ENCODE measurements around the gene LDLRAD4. TPM values are rescaled to one million over a fixed set of nuclear protein-coding genes. Genes with fewer than 3 reads are reported as not detected.

The LDLRAD4 gene
- total RNA-seq, 1 donor from 2014 or later = 34.1 TPM

DNA sequence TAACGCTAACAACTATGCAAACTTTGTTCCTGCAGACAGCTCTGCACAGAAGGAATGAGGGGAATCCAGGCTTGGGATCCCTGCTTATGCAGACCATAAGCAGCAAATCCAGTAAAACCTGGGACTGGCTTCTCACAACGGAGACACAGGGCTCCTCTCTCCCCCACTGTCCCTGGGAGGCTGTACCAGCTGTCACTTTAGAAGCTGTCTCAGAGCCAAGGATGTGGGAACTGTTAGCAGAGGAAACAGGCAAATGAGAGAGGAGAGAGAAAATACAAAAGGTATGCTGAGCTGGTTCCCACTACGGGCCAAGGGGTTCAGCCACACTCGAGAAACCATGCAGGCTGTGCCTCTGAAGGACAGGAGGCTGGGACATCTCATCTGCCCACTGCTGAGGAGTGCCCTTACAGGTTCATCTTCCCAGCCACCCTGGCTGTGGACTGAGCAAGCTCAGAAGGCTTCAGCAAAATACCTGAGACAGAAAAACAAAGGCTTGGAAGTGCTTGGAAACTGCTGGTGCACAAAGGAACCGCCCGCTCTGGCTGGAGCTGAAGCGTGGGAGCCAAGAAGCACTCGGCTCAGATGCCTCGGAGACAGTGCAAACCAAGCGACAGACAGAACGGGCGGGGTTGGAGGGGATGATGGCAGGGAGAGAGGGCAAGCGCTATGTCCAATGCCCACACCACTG is 435.3 kb downstream of the LDLRAD4 start:
- H3K36me3 Mint-ChIP-seq (ENCODE audit: low read depth, unreplicated experiment) = no peaks in the 10 kb centered on the region
- no peak for DNase-seq (ENCODE audit: low spot score)
- no peak overlapping the region for H3K4me3 Mint-ChIP-seq (ENCODE audit: unreplicated experiment)
- no peak overlapping the region for H3K27ac Mint-ChIP-seq (ENCODE audit: unreplicated experiment)
- TF ChIP-seq, protein P1, sequence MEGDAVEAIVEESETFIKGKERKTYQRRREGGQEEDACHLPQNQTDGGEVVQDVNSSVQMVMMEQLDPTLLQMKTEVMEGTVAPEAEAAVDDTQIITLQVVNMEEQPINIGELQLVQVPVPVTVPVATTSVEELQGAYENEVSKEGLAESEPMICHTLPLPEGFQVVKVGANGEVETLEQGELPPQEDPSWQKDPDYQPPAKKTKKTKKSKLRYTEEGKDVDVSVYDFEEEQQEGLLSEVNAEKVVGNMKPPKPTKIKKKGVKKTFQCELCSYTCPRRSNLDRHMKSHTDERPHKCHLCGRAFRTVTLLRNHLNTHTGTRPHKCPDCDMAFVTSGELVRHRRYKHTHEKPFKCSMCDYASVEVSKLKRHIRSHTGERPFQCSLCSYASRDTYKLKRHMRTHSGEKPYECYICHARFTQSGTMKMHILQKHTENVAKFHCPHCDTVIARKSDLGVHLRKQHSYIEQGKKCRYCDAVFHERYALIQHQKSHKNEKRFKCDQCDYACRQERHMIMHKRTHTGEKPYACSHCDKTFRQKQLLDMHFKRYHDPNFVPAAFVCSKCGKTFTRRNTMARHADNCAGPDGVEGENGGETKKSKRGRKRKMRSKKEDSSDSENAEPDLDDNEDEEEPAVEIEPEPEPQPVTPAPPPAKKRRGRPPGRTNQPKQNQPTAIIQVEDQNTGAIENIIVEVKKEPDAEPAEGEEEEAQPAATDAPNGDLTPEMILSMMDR (IDR thresholded peaks at IDR 0.05; ENCODE audit: unreplicated experiment) = no peak
- H3K9me3 Mint-ChIP-seq (ENCODE audit: unreplicated experiment) = no peaks in the 10 kb centered on the region
- peaks cover 5% of the 10 kb centered on the region for H3K27me3 Mint-ChIP-seq (ENCODE audit: unreplicated experiment)
- peaks cover 22% of the 10 kb centered on the region for H3K4me1 Mint-ChIP-seq (ENCODE audit: unreplicated experiment)

DNA sequence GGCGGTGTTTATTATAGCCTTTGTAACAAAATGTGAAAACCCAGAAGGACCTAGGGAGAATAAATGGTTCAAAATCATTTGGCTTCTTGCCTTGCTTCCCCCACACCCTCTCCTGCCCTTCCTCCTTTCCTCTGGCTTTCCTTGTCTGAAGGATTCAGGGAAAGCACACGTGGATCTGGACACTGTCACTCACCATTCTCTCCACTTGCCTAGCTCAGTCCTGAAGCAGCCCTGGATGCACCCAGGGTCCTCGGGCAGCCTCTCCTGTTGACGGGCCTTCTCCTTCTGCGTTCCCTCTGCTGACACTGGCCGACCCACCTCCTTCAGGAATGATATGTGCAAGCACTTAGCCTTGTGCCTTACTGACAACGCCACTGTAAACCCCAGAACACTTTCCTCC is 439.4 kb downstream of the LDLRAD4 start:
- Mint-ChIP-seq H3K36me3 (ENCODE audit: low read depth, unreplicated experiment) (no peaks in the 10 kb centered on the region), H3K27ac (ENCODE audit: unreplicated experiment) (no peak overlapping the region), H3K4me1 (ENCODE audit: unreplicated experiment) (peaks cover 16% of the 10 kb centered on the region), H3K9me3 (ENCODE audit: unreplicated experiment) (no peaks in the 10 kb centered on the region), H3K27me3 (ENCODE audit: unreplicated experiment) (peaks cover 5% of the 10 kb centered on the region), H3K4me3 (ENCODE audit: unreplicated experiment) (peak overlapping the region; percentile 18)
- no peak for DNase-seq (ENCODE audit: low spot score)
- TF ChIP-seq, protein P1 (IDR thresholded peaks at IDR 0.05; ENCODE audit: unreplicated experiment) = no peak

DNA sequence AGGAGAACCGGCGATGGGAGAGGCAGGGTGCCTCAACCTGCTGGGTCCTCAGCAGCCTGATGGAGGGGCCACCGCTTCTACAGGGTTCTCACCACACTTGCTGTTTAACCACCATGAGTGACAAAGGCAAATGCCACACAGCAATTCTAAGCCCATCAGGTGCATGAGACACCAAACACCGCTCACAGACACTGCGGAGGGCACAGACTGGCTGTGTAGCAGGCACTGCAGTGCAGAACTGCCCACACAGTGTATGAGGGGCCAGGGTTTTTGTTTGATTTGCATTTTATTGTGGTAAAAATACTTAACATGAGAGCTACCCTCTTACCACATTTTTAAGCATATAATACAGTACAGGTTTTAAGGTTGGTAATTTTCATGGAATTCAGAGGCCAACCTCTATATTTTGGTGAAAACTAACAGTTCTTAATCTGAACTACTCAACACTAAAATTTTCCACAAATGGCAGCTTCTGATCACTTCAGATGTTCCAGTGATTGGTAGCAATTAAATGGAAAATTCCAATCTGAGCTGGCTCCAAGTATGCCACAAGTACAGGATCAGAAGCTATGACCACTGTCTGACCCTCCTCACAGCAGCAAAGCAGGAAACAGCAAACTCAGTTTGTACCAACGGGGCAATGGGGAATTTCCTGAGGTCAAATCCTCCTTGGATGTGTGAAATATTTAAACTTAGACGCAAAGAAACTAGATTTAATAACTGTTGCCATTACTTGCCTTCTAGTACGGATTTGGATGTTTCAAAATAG is 440.1 kb downstream of the LDLRAD4 start:
- H3K27ac Mint-ChIP-seq (ENCODE audit: unreplicated experiment) = no peak overlapping the region
- H3K36me3 Mint-ChIP-seq (ENCODE audit: low read depth, unreplicated experiment) = no peaks in the 10 kb centered on the region
- TF ChIP-seq, protein P1 (IDR thresholded peaks at IDR 0.05; ENCODE audit: unreplicated experiment) = no peak
- H3K9me3 Mint-ChIP-seq (ENCODE audit: unreplicated experiment) = no peaks in the 10 kb centered on the region
- peaks cover 7% of the 10 kb centered on the region for H3K27me3 Mint-ChIP-seq (ENCODE audit: unreplicated experiment)
- no peak overlapping the region for H3K4me3 Mint-ChIP-seq (ENCODE audit: unreplicated experiment)
- peaks cover 15% of the 10 kb centered on the region for H3K4me1 Mint-ChIP-seq (ENCODE audit: unreplicated experiment)
- DNase-seq (ENCODE audit: low spot score) = no peak

- Mint-ChIP-seq H3K4me3 (ENCODE audit: unreplicated experiment) (no peak overlapping the region), H3K27ac (ENCODE audit: unreplicated experiment) (no peak overlapping the region), H3K27me3 (ENCODE audit: unreplicated experiment) (peaks cover 7% of the 10 kb centered on the region), H3K4me1 (ENCODE audit: unreplicated experiment) (peaks cover 10% of the 10 kb centered on the region), H3K36me3 (ENCODE audit: low read depth, unreplicated experiment) (no peaks in the 10 kb centered on the region), H3K9me3 (ENCODE audit: unreplicated experiment) (no peaks in the 10 kb centered on the region)
- TF ChIP-seq, protein P1 (IDR thresholded peaks at IDR 0.05; ENCODE audit: unreplicated experiment) = no peak
- no peak for DNase-seq (ENCODE audit: low spot score)
Measured at GRCh38 chr18:13660510-13660909, 441.9 kb downstream of the LDLRAD4 start.
